Neural progenitor cell (in vitro differentiated cells): ENCODE measurements around the gene LMF1.

Experiments
- CTCF ChIP-seq: fragments of 200-600 bp; sonication (generic); IDR thresholded peaks from 2 replicates; pipeline ENCODE4 v1.5.1; 2017; ENCODE audit warnings: antibody characterized with exemption, mild to moderate bottlenecking
- EZH2phosphoT487 ChIP-seq: fragments of 200-600 bp; sonication (generic); IDR thresholded peaks from 2 replicates; pipeline ENCODE4 v1.6.1; 2017; ENCODE audit warnings: antibody characterized with exemption

DNA sequence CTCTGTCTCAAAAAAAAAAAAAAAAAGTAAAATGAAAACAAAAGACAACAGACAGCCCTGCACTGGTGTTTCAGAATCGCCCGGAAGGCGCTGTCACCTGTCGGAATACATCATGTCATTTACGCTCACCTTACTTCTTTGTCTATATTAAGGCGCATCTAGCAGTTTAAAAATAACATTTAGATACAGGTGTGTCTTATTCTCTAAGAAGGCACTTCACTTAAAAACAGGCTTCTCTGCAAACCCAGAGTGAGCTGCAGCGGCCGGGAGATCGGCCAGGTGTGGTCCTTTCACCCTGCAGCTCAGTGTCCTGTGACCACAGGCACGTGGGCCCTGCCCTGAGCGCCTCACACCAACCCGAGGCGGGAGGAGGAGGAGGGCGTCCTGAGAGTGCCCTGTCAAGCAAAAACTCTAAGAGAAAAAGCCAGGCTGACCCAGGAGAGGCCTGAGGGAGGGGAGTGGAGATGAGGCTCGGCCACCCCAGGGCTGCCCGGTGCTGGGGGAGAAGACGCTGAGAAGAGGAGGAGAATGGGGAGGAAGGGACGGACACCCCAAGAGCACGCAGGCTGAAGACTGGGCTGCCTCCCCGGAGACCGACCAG, 3.3 kb upstream of the LMF1 start:
- TF ChIP-seq CTCF: no peak
- TF ChIP-seq EZH2phosphoT487: no peak
